ENCODE results near the gene TFPT. TPM values are rescaled to one million over a fixed set of nuclear protein-coding genes. Genes with fewer than 3 reads are reported as not detected.

The TFPT gene
- total RNA-seq, 1 experiment from 2014 or later, result 34.2 TPM

- peaks cover 27% of the 10 kb centered on the region for H3K4me1 Mint-ChIP-seq (ENCODE audit: low read depth, unreplicated experiment)
- H3K36me3 Mint-ChIP-seq (ENCODE audit: insufficient read depth, unreplicated experiment), result peaks cover 85% of the 10 kb centered on the region
- no peaks in the 10 kb centered on the region for H3K27me3 Mint-ChIP-seq (ENCODE audit: unreplicated experiment)
- intact Hi-C loops (cut with micrococcal nuclease; ENCODE audit: unreplicated experiment), result no loop called here
- H3K9me3 Mint-ChIP-seq (ENCODE audit: low read depth, unreplicated experiment), result peaks cover 5% of the 10 kb centered on the region
- CTCF ChIA-PET, result interaction anchor here (0.9 kb wide), 1 partner anchor 10 kb away, joined by 3 read pairs; the partner anchor contains the start of gene TMC4
- DNase-seq, result no peak
- no peak for TF ChIP-seq CTCF (IDR thresholded peaks at IDR 0.05; ENCODE audit: unreplicated experiment)
- H3K27ac Mint-ChIP-seq (ENCODE audit: unreplicated experiment), result peak overlapping the region; percentile 45
- no TSS peak for BruUV-seq (replicated peaks)
- H3K4me3 Mint-ChIP-seq (ENCODE audit: low read depth, unreplicated experiment), result no peak overlapping the region
These were observed 46.9 kb upstream of the TFPT start for GRCh38 chr19:54162241-54162805.

- H3K36me3 Mint-ChIP-seq (ENCODE audit: insufficient read depth, unreplicated experiment), result peaks cover 92% of the 10 kb centered on the region
- peak overlapping the region; percentile 89 for H3K27ac Mint-ChIP-seq (ENCODE audit: unreplicated experiment)
- H3K9me3 Mint-ChIP-seq (ENCODE audit: low read depth, unreplicated experiment), result peaks cover 5% of the 10 kb centered on the region
- DNase-seq, result no peak
- TF ChIP-seq CTCF (IDR thresholded peaks at IDR 0.05; ENCODE audit: unreplicated experiment), result no peak
- BruUV-seq (replicated peaks), result no TSS peak
- H3K4me1 Mint-ChIP-seq (ENCODE audit: low read depth, unreplicated experiment), result peaks cover 35% of the 10 kb centered on the region
- intact Hi-C loops (cut with micrococcal nuclease; ENCODE audit: unreplicated experiment), result no loop called here
- peak overlapping the region; percentile 87 for H3K4me3 Mint-ChIP-seq (ENCODE audit: low read depth, unreplicated experiment)
- no peaks in the 10 kb centered on the region for H3K27me3 Mint-ChIP-seq (ENCODE audit: unreplicated experiment)
- CTCF ChIA-PET, result interaction anchor here (0.9 to 1.8 kb wide), 2 partner anchors 12 to 24 kb away, joined by 5 to 7 read pairs; partner anchors contain the start of gene TMC4
These were observed 45.4 kb upstream of the TFPT start for GRCh38 chr19:54160854-54161253.

GRCh38 chr19:54160182-54160811 lies 44.8 kb upstream of the TFPT start:
- Mint-ChIP-seq H3K4me1 (ENCODE audit: low read depth, unreplicated experiment) (peaks cover 30% of the 10 kb centered on the region), H3K36me3 (ENCODE audit: insufficient read depth, unreplicated experiment) (peaks cover 97% of the 10 kb centered on the region), H3K27ac (ENCODE audit: unreplicated experiment) (peak overlapping the region; percentile 89), H3K9me3 (ENCODE audit: low read depth, unreplicated experiment) (peaks cover 2% of the 10 kb centered on the region), H3K27me3 (ENCODE audit: unreplicated experiment) (no peaks in the 10 kb centered on the region), H3K4me3 (ENCODE audit: low read depth, unreplicated experiment) (peak overlapping the region; percentile 87)
- intact Hi-C loops (cut with micrococcal nuclease; ENCODE audit: unreplicated experiment), result no loop called here
- DNase-seq, result no peak
- BruUV-seq (replicated peaks), result TSS peak; percentile 71
- CTCF ChIA-PET, result interaction anchor here (0.9 to 2.2 kb wide), 5 partner anchors 13 to 361 kb away, joined by 3 to 11 read pairs (median 5); partner anchors contain the start of genes MBOAT7 and TMC4
- no peak for TF ChIP-seq CTCF (IDR thresholded peaks at IDR 0.05; ENCODE audit: unreplicated experiment)

- CTCF ChIA-PET, result interaction anchor here (0.7 to 2.2 kb wide), 11 partner anchors 14 to 366 kb away, joined by 3 to 11 read pairs (median 5); partner anchors contain the start of genes CNOT3, MBOAT7 and TMC4
- H3K27me3 Mint-ChIP-seq (ENCODE audit: unreplicated experiment), result no peaks in the 10 kb centered on the region
- peak within 1 kb of the TSS; percentile 87 for H3K4me3 Mint-ChIP-seq (ENCODE audit: low read depth, unreplicated experiment)
These were observed 44.1 kb upstream of the TFPT start, which contains the start of gene LENG1 for GRCh38 chr19:54159352-54160181. Gene LENG1, minus strand, starts transcription at chr19:54159721. Its CDS starts 26 bp downstream, at chr19:54159695.

More at GRCh38 chr19:54159352-54160181, 44.1 kb upstream of the TFPT start, which contains the start of gene LENG1:
- TF ChIP-seq CTCF (IDR thresholded peaks at IDR 0.05; ENCODE audit: unreplicated experiment), result peak; percentile 34
- peak; percentile 99 for DNase-seq
- Mint-ChIP-seq H3K36me3 (ENCODE audit: insufficient read depth, unreplicated experiment) (peaks cover 97% of the 10 kb centered on the region), H3K4me1 (ENCODE audit: low read depth, unreplicated experiment) (peaks cover 30% of the 10 kb centered on the region), H3K9me3 (ENCODE audit: low read depth, unreplicated experiment) (peaks cover 2% of the 10 kb centered on the region), H3K27ac (ENCODE audit: unreplicated experiment) (peak within 1 kb of the TSS; percentile 89)
- no TSS peak for BruUV-seq (replicated peaks)
- intact Hi-C loops (cut with micrococcal nuclease; ENCODE audit: unreplicated experiment), result loop anchor here (1.0 kb wide), 1 partner anchor 22 kb away; the partner anchor contains the start of gene CNOT3

Data from Calu3 (cell line).